ENCODE measurements around the gene TCF12. TPM values are rescaled to one million over a fixed set of nuclear protein-coding genes. Genes with fewer than 3 reads are reported as not detected.
"Not testable (repeated sequence)": the region's sequence is repeated elsewhere in the genome, so short reads cannot be mapped to it uniquely, and the experiment has no call there.

The TCF12 gene
- total and polyA plus RNA-seq, 8 donors = 7.7 to 67.4 (median 27.3) TPM

DNA sequence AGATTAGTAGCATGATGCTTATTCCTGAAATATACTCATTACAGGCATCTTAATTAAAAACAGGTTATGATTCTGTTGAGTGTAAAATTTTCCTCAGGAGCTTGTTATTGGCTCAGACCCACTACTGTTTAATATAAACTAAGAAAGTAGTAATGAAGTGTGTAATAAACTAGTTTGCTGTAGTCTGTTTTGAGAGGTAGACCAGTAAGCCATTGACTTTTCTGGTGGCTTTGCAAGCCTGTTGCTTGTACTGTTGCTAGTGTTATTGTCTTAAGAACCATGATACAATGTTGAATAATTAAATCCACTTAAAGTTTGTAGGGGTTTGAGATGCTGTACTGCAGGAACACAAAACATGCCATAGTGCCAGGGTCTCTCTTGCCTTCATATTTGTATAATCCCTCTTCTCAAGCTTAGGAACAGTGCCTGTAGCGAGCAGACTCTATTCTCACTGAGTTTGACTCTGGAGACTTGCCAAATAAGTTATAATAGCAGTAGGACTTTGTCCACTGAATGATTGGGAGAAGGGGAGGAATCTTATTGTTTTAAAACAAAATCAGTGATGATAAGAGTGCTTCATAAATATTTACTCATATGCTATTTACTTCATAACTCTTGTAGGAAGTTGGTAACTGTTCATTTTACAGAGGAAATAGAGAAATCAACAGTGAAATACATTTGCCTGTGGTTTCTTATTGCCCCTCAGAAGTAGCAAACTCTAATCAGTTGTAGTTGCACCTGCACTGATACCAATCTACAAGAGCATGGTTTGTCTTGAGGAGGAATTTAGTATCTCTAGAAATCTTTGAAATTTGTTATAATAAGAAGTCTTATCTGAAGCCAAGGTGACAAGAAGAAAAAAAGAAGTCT is 13.4 kb downstream of the TCF12 start:
- Histone ChIP-seq H3K27me3 (no peaks in the 10 kb centered on the region), H3K9me3 (no peaks in the 10 kb centered on the region), H3K4me1 (peaks cover 12 to 25% (median 13%) of the 10 kb centered on the region in 3 donors), H3K4me3 (no peak overlapping the region), H3K36me3 (no peaks in the 10 kb centered on the region), H3K27ac (no peak overlapping the region)
- 10 to 13% methylated on average over 1 of the region's 1 CpG for WGBS, 2 donors
- intact Hi-C loops (cut with DNase I) = no loop called here
- peak; percentile 43 to 74 (median 62) for ATAC-seq
- TF ChIP-seq, protein P1, sequence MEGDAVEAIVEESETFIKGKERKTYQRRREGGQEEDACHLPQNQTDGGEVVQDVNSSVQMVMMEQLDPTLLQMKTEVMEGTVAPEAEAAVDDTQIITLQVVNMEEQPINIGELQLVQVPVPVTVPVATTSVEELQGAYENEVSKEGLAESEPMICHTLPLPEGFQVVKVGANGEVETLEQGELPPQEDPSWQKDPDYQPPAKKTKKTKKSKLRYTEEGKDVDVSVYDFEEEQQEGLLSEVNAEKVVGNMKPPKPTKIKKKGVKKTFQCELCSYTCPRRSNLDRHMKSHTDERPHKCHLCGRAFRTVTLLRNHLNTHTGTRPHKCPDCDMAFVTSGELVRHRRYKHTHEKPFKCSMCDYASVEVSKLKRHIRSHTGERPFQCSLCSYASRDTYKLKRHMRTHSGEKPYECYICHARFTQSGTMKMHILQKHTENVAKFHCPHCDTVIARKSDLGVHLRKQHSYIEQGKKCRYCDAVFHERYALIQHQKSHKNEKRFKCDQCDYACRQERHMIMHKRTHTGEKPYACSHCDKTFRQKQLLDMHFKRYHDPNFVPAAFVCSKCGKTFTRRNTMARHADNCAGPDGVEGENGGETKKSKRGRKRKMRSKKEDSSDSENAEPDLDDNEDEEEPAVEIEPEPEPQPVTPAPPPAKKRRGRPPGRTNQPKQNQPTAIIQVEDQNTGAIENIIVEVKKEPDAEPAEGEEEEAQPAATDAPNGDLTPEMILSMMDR (IDR thresholded peaks at IDR 0.05) = no peak
- FAIRE-seq = peak; percentile 23
- no peak for DNase-seq

DNA sequence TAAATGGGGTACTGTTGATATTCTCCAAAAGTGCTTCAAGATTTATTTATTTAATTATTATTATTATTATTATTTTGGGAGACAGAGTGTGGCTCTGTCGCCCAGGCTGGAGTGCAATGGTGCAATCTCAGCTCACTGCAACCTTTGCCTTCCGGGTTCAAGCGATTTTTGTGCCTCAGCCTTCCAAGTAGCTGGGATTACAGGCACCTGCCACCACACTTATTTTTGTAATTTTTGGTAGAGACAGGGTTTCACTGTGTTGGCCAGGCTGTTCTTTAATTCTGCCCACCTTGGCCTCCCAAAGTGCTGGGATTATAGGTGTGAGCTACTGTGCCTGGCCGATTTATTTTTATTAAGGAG is 14.0 kb downstream of the TCF12 start:
- H3K27me3 ChIP-seq; H3K36me3 ChIP-seq; ATAC-seq; H3K4me3 ChIP-seq; H3K9me3 ChIP-seq; DNase-seq; FAIRE-seq; H3K27ac ChIP-seq; intact Hi-C loops (cut with DNase I): not testable (repeated sequence)
- 93 to 95% methylated on average over 4 of the region's 4 CpGs for WGBS, 2 donors
- H3K4me1 ChIP-seq = peaks cover 9 to 25% (median 13%) of the 10 kb centered on the region in 3 donors

DNA sequence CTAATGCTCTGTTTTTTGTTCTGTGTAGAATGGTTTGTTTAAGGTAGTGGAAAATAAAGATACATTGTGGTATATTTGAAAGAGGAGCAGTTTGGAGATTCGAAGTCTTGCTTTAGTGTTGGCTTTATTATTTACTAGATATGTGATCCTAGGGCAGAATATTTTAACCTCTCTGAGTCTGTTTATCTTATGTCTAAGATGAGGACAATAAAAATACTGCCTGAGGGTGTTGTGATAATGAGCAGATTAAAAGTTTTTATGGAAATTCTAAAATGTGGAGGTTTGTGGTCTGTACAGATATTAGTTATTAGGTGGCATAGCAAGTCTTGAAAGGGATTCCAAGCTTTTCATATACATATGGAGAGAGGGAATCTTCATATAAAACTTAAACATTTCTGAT is 15.0 kb downstream of the TCF12 start:
- 28 to 29% methylated on average over 1 of the region's 1 CpG for WGBS, 2 donors
- Histone ChIP-seq H3K27me3 (no peaks in the 10 kb centered on the region), H3K4me3 (no peak overlapping the region), H3K9me3 (no peaks in the 10 kb centered on the region), H3K36me3 (no peaks in the 10 kb centered on the region), H3K4me1 (peaks cover 8 to 27% (median 13%) of the 10 kb centered on the region in 3 donors), H3K27ac (no peak overlapping the region)
- ATAC-seq (no peak), FAIRE-seq (no peak), DNase-seq (no peak)
- intact Hi-C loops (cut with DNase I) = no loop called here
- TF ChIP-seq, protein P1 (IDR thresholded peaks at IDR 0.05) = no peak

DNA sequence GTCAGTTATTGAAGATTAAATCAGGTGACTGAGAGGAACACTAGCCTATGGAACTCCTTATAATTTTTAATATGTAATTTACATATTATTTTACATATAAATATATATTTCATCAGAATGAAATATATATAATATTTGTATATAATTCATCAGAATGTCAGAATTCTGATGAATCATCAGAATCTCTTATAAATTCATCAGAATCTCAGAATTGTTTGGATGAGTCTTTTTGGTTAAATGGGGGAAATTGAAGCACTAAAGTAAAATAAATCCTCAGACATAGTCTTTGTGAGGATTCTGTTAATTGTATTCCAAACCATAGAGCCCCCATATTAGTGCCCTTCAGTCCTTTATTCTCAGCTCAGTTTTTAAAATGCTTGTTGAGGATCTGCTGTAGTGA is 15.4 kb downstream of the TCF12 start:
- no peaks in the 10 kb centered on the region for H3K36me3 ChIP-seq
- no peaks in the 10 kb centered on the region for H3K27me3 ChIP-seq
- peaks cover 8 to 25% (median 13%) of the 10 kb centered on the region in 3 donors for H3K4me1 ChIP-seq
- no peak overlapping the region for H3K4me3 ChIP-seq
- H3K9me3 ChIP-seq = no peaks in the 10 kb centered on the region
- intact Hi-C loops (cut with DNase I) = no loop called here
- FAIRE-seq = no peak
- TF ChIP-seq, protein P1 (IDR thresholded peaks at IDR 0.05) = no peak
- no peak for ATAC-seq
- DNase-seq = no peak
- no peak overlapping the region for H3K27ac ChIP-seq

DNA sequence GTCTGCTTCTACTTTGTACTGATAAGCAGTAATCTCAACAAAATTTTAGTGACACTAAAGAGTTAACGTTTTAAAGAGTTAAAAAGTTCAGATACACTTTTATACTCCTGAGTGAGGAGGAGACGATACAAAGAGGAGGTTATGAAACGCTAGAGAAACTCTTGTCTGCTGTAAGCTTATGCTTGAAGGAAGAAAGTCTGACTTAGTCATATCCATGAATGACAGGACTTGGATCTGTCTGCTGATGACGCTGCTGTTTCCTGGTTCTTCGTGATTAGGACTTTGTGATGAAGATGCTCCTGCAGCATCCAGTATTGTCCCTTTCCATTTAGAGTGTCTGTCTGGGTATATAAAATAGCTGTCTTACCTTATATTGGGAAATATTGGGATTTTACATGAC is 15.8 kb downstream of the TCF12 start:
- TF ChIP-seq, protein P1 (IDR thresholded peaks at IDR 0.05) = no peak
- H3K27me3 ChIP-seq = no peaks in the 10 kb centered on the region
- no peaks in the 10 kb centered on the region for H3K36me3 ChIP-seq
- DNase-seq = no peak
- no peak for FAIRE-seq
- no peak overlapping the region for H3K4me3 ChIP-seq
- WGBS, 2 donors = 59 to 63% methylated on average over 5 of the region's 5 CpGs
- no peaks in the 10 kb centered on the region for H3K9me3 ChIP-seq
- intact Hi-C loops (cut with DNase I) = no loop called here
- no peak for ATAC-seq
- H3K4me1 ChIP-seq = peaks cover 9 to 21% (median 13%) of the 10 kb centered on the region in 3 donors
- no peak overlapping the region for H3K27ac ChIP-seq

Data from pancreas (tissue), 10 donors.